Measurements from ENCODE around the gene DUSP28.

GRCh38 chr2:240567137-240567871, 7.1 kb downstream of the DUSP28 start:
- TF ChIP-seq CTCF (IDR thresholded peaks at IDR 0.05), result no peak
- TF ChIP-seq POLR2A (IDR thresholded peaks at IDR 0.05), result peak in 1 of 4 donors; percentile 4
- TF ChIP-seq POLR2AphosphoS5 (IDR thresholded peaks at IDR 0.05), result peak in 1 of 2 donors; percentile 24
